C1 segment of cervical spinal cord (tissue), 14 donors: ENCODE results near the gene MYT1.
A peak's percentile ranks its signal among the peaks of the same experiment; 100 is the strongest.
"Not testable (repeated sequence)": the region's sequence is repeated elsewhere in the genome, so short reads cannot be mapped to it uniquely, and the experiment has no call there.

ENCODE experiments used
- DNase-seq, 14 donors: peaks; one replicate each; lab custom pipeline; 2025; lab: John Stamatoyannopoulos, UW

MYT1 gene

DNA sequence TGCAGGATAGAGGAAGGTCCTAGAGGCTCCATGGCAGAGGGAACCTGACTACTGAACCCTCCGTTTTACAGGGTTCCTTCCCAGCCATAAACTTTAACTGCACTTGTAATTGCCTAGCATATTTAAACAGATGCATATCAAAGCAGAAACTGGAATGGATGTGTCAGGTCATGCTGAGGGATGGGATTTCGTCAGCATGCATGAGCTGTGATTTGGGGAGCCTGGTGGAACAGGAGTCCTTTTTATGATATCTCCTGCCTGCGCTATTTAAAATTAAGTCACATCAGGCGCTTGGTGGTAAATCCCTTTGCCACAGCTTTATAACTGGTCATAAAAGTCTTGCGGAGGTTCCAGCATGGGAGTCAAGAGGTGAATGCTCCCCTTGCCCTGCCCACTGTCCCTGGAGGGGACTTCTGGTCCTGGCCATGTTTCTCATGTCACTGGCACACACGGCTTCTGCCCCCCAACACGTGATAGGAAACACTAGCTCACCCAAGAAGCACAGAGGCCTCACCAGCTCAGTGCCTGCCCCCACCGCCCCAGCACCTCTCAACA lies 65.3 kb downstream of the MYT1 start:
- DNase-seq: no peak

DNA sequence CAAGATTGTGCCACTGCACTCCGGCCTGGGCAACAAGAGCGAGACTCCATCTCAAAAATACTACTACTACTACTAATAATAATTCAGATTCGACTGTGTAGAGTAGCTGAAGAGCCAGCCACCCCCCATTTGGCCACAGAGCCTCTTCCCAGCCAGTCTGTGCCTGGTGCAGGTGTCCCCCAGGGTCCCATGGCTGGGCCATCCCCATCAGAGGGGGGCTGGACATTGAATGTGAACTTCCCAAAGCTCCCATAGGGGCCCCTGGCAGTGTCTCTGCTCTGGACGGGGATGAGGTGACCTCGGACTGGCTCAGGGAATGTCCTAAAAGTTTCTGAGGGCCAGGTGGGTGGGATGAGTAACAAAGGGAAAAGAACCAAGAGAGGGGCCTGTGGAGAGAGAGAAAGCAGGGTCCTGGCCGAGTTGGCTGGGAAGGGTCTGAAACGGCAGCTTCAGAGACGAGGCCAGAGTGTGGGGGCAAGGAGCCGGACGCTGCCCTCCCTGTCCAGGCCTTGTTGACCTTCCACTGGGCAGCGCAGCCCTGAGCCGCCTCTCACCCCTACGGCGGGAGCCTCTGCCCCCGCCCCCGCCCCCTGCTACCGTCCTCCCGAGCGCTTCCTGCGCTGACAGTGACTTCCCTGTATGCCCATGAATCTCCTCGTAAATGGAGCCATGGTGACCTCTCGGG lies 66.4 kb downstream of the MYT1 start:
- DNase-seq: no peak

DNA sequence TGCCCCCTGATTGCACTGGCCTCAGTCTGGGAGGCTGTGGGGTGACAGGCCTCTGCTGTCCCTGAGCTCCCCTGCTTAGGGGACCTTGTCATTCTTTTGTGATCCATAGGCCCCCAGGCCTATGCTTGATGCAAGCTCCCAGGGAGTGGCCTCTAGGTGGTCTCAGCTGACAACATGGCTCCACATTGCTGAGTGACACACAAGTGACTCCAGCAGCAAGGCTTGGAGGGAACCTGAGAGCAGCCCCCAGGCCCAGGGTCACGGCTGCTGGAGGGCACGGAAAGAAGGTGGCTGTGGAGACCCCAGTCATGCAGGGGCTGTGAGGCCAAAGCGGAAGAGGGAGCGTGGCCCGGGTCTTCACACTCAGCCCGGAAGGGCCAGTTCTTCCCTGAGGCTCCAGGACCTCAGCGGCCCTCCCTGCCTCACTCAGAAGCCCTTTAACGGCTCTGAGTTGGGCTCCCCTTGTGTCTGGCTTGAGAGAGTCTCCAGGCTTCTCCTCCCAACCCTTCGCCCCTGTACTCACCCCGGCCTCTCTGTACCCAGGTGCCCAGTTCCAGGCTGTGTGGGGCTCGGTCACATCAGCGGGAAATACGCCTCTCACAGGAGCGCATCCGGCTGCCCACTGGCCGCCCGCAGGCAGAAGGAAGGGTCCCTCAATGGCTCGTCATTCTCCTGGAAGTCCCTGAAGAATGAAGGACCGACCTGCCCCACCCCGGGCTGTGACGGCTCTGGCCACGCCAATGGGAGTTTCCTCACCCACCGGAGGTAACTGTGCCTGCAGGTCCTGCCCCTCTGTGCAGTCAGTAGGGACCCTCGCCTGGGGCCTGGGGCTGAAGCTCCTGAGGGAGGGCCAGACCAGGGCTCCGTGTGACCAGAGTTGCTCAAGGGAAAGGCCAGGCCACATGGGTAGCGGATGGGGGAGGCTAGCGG lies 67.6 kb downstream of the MYT1 start:
- no peak for DNase-seq

DNA sequence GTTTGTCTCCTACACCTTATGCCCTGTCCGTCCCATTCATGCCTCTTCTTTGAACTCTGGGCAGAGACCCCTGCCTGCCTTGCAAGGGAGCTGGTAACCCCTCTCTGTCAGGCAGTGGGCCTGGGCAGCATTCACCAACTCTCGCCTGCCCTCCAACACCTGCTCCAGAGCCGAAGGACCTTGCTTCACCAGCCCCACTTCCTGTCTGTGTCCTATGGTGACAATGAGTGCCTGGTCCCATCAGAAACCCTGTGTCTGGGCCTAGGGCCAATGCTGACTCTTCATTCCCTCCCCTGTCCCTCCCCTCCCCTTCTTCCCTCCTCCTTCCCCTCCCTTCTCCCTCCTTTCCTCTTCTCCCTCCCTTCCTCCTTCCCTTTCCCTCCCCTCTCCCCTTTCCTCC lies 68.5 kb downstream of the MYT1 start:
- peak in 3 of 14 donors; percentile 10 to 26 (median 14) for DNase-seq

DNA sequence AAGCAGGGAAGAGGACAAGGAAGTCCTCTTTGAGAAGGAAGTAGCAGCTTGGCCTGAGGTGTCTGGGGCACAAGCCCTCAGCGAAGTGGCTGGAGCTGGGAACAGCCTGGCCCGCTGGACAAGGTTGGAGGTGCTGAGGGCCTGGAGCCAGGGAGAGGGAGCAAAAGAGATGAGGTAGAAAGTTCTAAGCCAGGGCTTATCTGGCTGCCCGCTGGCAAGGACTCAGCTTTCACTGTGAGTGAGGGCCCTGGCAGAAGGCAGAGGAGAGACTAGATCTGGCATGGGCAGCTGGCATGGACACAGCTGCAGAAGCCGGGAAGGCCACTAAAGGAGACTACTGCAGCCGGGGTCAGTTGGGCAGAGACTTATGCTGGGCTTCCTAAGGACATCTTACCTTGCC lies 69.5 kb downstream of the MYT1 start:
- peak in 3 of 14 donors; percentile 19 to 30 (median 24) for DNase-seq

DNA sequence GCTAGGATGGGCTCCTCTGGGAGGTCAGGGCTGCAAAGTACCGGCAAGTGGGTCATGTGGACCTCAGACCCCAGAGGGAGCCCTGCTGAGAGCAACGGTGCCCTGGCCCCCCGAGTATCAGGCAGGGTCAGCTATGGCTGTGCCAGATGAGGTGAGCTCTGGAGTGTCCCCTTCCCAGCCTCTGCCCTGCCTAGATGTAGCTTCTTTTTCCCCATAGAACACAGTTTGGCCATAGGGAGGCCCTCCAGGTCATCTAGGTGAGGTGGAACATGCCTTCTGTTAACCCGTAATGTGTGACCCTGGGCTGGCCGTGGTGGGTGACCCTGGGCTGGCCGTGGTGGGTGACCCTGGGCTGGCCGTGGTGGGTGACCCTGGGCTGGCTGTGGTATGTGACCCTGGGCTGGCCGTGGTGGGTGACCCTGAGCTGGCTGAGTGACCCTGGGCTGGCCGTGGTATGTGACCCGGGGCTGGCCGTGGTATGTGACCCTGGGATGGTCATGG lies 70.1 kb downstream of the MYT1 start:
- no peak for DNase-seq

DNA sequence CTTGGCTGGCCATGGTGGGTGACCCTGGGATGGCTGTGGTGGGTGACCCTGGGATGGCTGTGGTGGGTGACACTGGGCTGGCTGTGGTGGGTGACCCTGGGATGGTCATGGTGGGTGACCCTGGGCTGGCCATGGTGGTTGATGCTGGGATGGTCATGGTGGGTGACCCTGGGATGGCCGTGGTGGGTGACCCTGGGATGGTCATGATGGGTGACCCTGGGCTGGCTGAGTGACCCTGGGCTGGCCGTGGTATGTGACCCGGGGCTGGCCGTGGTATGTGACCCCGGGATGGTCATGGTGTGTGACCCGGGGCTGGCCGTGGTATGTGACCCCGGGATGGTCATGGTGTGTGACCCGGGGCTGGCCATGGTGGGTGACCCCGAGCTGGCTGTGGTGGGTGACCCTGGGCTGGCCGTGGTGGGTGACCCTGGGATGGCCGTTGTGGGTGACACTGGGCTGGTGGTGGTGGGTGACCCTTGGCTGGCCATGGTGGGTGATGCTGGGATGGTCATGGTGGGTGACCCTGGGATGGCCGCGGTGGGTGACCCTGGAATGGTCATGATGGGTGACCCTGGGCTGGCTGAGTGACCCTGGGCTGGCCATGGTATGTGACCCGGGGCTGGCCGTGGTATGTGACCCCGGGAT lies 70.8 kb downstream of the MYT1 start:
- DNase-seq: not testable (repeated sequence)

DNA sequence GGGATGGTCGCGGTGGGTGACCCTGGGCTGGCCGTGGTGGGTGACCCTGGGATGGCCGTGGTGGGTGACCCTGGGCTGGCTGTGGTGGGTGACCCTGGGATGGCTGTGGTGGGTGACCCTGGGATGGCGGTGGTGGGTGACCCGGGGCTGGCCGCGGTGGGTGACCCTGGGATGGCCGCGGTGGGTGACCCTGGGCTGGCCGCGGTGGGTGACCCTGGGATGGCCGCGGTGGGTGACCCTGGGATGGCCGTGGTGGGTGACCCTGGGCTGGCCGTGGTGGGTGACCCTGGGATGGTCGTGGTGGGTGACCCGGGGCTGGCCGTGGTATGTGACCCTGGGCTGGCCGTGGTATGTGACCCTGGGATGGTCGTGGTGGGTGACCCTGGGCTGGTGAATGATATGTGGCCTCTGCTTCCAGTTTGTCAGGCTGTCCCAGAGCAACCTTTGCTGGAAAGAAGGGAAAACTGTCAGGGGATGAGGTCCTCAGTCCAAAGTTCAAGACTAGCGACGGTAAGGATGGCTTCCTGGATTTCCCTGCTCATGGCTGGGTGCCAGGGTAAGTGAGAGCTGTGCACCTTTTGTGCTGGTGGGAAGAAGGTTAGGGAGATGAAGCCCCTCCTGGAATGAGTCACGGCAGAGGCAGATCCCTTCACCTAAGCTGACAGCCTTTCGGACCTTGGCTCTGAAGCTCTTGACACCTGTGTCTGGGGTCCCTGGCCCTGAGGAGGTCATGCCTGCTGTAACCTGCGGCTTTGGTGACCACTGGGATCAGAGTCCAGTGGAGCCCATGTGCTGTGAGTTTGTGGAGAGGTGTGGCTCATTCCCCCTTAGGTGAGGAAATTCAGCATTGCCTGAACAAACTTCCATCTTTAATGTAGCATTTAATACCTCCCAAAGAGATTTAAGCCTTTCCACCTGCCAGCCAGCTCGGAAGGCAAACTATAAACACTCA lies 72.2 kb downstream of the MYT1 start:
- DNase-seq: no peak

DNA sequence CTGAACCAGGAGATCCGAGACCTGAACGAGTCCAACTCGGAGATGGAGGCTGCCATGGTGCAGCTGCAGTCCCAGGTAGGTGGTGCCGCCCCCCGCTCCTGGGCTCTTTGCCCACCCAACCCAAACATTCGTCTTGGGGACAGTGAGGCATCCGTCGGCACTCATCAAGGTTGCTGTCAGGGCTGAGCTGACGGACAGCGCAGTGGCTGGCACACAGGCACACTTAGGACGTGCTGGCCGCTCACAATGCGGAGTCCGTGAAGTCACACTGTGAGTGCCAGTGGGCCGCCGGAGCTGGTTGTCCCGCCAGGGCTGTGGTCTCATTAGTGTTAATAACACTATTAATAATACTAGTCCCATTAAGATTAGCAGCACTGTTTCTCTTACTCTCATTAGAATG lies 73.1 kb downstream of the MYT1 start:
- DNase-seq: no peak

DNA sequence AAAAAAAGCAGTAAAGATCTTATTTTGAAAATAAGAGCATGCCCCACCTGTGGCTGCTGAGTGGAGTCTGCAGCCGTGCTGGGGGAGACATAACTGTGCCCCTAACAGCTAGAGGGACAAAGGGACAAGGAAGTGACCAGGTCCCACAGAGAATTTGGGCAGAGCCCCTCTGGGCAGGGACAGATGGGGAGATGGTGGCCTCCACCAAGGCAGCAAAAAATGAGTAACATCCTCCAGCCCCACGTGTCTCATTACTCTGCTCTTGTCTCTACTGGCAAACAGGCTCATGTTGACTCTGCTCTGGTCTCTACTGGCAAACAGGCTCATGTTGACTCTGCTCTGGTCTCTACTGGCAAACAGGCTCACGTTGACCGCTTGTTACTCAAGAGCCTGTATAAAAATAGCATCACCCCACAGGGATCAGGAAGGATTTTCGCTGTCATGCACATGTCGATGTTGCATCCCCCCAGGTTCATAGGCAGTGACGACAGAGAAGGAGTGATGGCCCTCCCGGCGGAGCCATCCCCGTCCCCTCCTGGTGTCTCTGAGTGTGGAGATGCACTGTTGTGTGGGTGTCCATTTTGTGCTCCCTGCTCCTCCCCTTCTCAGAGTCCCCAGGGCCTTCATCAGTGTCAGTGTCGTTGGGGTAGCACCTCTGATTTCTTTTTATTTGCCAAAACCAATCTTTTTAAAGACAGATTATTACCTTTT lies 74.0 kb downstream of the MYT1 start:
- DNase-seq: no peak

DNA sequence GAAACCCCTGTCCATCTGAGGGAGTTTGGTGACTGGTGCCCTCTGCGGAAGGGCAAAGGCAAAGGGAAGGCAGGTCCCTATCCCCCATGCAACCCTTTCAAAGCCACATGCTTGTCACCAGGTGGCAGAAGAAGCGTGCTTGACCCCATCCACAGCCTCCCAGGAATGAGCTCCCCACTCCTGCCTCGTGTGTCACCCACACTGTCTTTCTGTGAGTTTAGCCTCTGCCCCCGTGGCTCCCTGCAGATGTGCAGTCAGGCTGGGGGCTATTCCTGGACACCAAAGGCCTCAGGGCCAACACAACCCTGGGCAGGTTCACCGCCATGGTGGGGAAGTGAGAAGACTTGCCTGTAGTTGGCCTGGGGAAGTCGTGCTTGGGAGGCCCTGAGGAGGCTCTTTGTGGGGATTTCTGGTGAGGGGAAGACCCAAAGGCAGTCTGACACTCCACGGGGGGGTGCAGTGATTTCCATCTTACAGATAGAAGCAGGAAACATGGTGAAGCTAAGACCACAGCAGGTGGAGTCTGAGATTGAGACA lies 74.7 kb downstream of the MYT1 start:
- DNase-seq: no peak

DNA sequence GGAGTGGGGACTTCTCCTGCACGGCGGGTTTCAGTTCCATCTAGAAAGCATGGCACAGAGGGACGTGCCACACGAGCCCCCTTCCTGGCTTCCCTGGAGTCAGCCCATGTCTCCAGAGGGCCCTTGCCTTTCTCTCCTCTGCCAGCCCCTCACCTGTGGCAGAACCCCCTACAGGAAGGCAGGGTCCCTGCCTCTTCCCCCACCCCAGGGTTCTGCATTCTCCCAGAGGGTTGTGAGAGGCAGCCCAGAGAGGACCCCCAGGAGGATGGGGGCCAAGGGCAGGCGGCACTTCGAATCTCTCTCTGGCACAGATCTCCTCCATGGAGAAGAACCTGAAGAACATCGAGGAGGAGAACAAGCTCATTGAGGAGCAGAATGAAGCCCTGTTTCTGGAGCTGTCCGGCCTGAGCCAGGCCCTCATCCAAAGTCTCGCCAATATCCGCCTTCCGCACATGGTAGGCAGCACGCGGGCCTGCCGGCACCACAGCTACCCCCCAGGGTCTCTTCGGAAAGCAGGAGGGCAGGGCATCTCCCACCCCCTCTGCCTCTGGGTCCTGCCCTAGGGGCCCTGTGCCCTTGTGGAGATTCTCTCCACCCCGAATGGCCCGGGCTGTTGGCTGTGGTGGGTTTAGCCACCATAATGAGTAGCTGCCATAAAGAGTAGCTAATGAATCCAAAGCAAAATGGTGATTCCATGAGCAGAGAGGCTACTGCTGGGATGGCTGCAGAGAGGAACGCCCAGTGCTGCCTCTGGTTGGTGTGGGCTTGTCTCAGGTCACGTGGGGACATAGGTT lies 75.4 kb downstream of the MYT1 start:
- DNase-seq: no peak

DNA sequence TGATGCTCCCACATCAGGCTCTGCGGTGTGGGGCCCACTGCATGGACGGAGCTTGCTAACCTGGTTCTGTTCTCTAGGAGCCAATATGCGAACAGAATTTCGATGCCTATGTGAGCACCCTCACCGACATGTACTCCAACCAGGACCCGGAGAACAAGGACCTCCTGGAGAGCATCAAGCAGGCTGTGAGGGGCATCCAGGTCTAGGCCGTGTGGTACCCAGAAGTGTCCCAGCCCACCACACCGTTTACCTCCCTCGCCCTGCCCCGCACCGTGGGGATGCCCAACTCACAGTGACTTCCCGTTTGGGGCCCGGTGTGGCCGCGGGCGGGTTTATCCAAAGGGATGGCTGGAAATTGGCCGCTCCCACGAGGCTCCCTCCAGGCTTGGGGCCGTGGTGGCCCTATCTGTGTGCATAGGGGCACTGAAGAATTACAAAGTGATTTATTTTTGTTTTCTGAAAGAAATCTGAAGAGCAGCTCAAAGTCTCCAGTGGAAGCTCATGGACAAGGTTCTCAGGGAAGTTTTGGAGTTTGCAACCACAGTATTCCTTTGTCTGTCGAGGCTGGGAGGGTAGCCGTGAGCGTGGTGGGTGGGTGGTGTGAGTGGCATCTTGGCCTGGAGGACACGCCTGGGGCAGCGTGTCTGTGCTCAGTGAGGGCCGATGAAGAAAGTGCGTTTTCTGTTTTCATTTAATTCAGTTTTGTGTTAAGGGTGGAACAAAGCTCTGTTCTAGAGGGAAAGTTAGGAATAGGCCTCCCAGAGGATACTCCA lies 76.2 kb downstream of the MYT1 start:
- DNase-seq: no peak

DNA sequence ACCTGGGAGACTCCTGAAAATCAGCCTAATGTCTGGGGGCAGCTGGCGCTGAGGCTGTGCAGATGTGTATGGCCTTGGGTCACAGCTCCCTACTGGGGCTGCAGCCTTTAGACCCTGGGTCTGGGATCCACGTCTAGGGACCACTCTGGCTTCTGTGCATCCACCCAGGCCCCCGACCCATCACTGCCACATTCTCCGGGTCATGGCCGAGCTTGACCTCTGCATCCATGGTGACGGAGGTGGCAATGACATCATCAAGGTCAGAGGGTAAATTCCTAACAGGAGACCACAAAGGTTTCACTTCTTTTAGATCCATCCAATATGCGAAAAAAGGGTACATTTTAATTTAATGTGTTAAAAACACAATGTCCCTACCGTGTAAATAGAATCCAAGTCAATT lies 76.8 kb downstream of the MYT1 start:
- no peak for DNase-seq

DNA sequence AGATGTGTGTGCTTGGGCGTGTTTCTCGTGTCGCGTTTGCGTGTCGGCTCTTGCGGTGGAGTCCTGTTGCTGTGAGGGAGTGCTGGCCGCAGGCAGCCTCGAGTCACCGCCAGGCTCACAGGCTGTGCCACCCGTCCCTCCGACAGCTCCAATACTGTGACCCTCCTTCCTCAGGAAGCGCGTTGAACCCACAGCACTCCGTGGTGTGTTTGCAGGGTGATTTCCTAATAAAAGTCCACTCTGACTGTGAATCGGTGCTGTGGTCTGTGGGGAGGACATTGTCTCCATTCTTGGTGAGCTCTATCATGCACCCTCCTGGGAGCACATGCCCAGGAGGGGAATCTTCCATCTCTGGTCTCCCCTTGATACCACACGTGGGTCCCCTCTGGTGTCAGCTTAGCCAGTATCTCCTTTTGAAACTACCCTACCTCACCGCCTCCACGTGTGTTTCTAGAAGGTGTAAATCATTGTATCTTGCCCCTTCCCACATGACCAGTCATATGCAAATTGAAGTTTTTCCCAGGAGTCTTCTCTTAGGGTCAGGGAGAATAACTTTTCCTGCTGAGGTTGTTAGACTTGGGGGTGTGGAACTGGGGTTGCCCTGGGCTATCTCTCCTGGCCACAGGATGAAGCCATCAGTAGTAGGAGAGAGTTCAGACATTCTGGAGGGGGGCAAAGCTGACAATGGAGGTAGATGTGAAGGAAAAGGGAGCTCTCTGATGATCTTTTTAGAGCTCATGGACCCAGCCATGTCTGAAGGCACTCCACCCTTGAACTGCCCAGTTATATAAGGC lies 77.9 kb downstream of the MYT1 start:
- no peak for DNase-seq

DNA sequence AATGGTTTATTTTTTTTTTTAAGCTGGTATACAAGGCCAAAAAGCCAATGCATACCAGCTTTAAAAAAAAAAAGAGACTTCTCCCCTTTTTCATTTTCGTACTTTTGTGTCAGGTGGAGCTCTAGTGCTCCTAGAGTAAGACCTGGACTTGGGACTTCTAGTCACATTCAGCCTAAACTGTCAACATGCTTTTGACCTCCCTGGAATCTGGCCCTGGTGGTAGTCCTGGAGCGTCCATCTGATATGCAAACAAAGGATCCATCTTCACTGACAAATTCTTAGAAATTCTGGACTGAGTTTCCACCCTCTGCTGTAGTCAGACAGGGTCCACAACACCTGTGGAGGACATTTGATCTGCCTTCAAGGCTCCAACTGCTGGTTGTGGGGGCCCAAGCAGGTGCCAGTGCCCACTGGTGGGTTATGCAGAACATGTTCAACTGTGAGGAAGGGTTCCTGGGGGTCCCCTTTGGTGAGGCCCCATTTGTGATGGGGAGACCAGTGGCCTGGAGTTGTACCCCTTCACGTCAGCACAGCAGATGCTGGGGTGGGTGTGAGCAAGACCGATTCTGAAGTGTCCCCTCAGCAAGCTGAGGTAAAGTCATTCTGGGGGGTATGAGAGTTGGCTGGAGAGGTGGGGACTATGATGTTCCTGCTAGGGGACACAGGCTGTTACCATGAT lies 78.7 kb downstream of the MYT1 start:
- no peak for DNase-seq

DNA sequence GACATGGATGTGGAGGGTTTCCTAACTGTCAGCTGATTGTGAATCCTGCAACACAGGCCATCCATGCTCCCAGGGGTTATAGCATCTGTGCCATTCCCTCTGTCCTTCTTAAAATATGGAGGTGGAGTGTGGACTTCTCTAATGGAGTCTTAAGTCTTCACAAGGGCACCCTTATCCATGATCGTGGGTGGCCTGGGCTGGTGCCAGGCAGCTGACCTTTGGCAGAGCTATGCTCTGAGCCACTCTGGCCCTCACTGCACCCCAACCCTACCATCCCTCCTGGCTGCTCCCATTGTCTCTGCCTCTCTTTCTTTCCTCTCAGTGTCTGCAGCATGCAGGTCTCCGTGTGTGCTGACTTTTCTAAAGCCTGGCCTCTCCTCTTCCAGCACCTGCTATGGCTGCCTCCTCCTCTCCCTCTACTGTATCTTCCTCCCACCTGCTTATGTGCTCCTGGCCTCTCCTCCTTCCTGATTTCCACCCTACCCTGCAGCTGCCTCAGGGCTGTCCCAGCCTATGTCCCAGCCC lies 80.1 kb downstream of the MYT1 start:
- DNase-seq: no peak
